AG08396 (cell line): ENCODE data around the gene CYP19A1.
A peak's percentile ranks its signal among the peaks of the same experiment; 100 is the strongest.
"Not testable (repeated sequence)": the region's sequence is repeated elsewhere in the genome, so short reads cannot be mapped to it uniquely, and the experiment has no call there.

Experiments
- DNase-seq: peaks from one replicate; pipeline ENCODE4 v3.0.0; 2012; ENCODE audit warnings: low spot score, mixed read lengths

The CYP19A1 gene

DNA sequence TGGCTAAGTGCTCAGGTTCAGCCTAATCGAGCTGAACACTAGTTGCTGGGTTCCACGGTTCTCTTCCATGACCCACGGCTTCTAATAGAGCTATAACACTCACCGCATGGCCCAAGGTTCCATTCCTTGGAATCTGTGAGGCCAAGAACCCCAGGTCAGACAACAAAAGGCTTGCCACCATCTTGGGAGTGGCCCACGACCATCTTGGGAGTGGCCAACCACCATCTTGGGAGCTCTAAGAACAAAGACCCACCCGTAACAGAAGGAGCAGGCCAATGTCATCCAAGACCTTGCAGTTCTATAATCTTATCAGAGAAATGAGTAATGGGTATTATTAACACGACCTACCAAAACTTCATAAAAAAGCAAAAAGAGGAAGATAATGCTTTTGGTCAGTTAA, 77.3 kb downstream of the CYP19A1 start:
- not testable (repeated sequence) for DNase-seq

DNA sequence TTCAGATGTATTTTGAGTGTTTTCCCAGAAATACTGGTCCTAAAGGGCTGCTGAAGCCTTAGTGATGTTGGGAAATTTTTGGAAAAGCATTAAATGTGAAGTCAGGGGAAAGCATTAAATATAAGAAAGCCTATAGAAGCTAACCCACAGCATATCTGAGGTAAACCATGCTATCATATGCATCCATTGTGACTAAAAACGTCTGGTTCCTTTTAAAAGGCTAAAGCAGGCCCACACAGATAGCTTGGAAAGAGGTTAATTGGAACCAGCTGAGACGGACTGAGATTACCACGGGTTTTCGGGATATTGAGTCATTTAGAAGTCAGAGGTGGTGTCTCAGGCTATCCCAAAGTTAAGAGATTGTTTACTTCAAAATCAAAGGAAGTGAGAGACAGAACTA, 78.2 kb downstream of the CYP19A1 start:
- no peak for DNase-seq

DNA sequence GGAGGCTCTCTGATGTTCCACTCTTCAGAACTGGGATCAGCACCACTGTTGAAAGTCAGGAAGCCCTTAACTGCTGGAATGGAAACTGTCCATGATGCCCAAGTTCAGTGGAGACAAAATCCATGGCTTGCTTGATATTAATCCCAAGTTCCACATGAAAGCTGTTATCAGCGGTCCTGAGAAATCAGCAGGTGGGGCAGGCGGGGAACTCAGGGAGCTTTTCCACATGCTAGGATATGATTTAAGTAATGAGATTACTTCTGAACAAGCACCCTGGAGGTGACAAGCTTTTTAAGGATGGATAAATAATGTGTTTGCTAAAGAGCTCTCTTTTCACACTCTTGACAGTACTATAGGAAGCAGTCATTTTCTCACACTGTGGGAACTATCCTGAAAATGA, 82.9 kb downstream of the CYP19A1 start:
- no peak for DNase-seq

DNA sequence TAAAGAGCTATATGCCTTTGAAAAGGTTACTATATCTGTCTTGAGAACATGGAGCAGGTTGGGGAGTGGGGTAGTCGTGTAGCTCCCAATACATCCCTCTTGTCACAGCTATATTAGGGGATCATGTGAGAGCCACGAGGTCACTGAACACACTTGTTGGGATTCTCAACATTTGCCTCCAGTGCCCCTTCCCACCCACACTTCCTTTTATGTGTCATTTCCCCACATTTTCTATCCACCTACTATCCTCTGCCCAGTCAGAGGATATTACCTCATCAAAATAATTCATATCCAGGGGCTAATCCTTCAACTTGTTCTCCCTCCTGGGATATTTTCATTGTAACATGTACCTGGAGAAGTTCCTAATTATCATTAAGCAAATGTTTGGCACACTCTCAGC, 85.0 kb downstream of the CYP19A1 start:
- no peak for DNase-seq

DNA sequence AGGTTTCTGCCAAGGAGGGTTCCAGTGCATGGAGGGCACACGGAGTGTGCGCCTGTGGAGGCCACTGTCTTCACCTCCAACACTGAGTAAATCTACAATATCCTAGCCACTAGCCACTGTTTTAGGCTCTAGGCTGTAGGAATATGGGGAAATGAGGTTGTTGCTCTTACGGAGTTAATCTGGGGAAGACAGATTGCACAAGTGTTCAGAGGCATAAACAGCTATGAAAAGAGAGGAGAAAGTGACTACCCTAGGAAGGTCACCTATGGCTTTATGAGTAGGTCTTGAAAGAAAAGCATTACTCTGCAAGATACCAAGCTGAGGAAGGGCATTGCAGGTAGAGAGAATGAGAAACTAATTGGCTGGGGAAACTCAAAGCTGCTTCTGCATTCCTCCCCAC, 85.7 kb downstream of the CYP19A1 start:
- DNase-seq, result no peak

DNA sequence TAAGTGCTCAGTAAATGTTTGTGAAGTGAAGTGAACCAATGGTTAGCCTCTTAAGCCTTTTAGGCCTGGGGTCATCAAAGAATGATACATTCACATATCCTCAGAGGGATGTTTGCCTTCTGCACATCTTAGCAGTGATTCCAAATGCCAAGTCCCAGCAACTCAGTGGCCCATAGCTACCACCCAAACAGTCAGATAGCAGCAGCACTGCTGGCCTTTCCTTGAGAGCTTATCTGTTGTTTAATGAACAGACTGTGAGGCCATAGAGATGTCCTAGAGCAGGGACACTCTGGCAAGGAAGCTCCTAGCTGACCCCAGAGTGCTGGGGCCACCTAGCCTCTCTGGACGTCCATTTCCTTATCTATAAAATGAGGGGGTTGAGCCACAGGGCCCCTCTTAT, 86.8 kb downstream of the CYP19A1 start:
- no peak for DNase-seq

DNA sequence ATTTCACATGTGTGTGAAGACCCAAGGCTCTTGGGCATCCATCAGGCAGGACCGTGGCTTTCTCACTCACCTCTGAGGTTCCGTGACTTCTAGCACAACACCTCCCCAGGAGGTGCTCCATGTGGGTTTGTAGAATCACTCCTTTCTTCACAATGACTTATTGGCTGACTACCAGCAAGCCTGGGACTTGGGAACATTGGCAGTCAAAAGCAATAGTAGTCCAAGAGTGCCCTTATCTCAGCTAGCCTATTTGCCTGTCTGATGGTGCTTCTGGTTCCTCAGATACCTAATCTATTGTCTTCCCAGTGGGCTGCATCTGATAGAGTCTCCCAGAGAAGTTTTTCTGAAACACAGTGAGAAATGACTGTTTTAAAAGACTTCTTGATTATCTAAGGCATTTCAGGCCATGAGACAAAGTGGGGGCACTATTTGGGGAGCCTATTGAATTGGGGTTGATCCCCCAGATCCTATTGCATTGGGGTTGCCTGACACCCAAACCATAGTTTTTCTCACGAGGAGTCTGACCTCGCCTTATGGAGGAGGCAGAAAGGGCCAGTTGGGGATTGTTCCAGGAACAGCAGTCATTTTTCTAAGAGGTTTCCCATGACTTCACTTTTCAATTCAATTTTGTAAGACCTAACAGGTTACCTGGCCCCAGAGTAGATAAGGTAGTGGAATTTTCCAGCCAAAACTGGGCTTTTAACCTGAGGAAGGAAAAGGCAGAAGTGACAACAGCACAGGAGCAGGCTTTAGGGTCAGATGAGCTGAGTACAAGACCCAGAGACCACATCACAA, 88.0 kb downstream of the CYP19A1 start:
- DNase-seq, result no peak

DNA sequence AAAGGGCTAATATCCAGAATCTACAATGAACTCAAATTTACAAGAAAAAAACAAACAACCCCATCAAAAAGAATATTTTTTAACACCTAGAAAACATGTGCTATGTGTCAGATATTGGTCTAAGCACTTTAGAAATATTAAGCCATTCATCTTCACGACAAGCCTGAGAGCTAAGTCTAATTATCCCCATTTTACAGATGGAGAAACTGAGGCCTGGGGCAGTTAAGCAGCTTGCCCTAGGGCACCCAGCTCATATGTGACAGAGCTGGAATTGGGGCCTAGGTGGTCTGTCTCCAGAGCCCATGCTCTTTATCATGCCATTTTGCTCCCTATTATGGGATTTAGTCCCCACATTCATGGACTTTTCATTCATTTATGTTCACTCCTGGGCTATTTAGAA, 92.8 kb downstream of the CYP19A1 start:
- no peak for DNase-seq

DNA sequence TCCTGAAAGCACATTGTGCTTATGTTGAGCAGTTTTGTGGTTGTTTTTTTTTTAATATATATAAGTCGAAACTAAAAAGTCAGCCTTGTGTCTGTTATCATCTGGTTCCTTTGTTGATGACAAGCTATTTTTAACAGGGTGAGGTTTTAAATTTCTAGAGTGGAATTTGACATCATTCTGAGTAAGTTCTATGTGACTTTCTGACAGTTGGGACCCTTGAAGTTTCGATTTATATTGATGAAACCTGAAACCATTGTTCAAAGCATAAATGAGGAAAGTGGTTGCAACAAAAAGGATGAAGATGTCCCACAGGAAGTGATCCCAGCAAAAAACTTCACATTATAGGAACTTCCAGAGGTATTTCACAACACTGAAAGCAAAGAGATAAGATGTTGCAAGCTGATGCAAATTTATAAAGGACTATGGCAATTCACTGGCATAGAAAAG, 94.0 kb downstream of the CYP19A1 start:
- no peak for DNase-seq

DNA sequence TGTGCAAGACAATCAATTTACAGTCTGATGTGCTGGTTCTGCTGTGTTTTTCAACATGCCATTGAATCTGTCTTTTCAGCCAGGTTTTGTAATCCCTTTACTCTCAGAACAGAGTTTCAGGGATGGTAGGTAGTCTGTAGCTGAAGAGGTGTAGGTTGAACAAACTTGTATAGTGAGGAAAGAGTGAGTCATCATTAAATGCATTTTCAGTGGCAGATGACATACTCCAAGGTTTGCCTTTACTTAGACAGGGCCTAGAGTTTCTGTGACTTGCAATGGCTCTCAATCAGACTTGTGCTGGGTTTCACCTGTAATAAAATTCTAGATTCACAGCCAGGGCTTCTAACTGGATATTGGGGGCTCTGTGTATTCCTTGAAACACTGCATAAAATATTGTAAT, 94.6 kb downstream of the CYP19A1 start:
- DNase-seq, result no peak

DNA sequence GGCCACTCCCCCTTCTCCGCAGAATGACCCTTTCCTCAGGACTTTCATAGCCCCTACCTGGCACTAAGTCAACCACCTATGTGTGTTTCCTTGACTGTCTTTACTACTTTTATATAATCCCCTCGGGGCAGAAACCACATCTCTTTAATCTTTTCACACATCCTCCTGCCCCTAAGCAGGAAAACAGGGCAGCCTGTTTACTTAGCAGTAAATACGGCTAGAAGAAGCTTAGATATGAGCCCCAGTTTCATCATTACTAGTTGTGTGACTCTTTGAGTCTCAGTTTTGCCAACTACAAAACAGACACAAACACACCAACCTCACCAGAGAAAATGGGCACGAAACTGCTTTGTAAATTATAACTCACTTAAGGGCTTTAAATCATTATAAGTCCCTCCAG, 98.3 kb downstream of the CYP19A1 start:
- no peak for DNase-seq

DNA sequence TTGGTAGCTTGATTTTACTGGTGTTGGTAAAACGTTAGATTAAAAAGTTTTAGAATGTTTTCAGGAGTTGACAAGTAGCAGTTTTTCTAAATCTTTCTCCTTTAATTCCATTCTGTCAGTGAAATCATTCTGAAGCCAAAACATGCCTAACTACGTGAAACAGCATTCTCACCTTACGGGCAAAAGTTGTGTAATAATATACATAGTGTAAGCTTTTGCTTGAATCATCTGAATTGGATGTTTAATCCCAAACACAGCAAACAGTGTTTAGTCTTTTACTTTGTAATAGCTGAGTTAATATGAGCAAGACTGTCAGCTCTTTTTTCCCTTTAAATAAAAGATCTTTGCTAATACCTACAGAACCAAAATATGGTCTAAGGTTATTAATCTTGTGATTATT, 100.6 kb downstream of the CYP19A1 start:
- no peak for DNase-seq

DNA sequence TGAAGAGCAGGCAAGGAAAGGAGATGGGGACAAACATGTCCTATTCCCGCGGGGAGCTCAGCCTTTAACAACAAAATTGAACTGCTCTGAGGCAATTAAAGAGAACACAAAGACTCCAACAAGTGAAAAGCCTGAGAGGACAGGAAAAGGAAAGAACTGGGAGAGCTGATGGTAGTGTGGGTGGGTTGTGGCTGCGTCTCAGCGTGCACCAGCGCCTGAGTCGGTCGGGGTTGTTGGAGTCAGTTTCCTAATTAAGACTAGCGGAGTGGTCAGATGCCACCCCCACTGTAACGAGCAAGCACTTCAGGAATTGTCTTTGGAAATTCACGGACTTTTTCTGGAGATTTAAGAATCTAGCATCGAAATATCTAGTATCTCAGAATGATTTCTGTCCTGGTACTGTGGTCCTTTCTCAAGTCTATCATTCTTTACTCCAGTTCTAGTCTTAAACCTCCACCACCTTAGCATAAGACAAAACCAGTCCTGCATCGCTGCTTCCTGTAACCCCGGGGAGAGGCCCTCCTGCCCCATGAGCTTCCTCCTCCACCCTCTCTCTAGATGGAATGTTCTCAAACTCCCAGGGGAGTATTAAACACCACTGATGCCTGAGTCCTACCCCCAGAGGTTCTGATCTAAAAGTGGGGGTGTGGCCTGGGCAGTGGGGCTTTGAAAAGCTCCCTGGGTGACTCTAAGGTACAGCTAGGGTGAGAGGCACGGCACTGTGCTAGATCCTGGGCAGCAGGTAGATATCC, 104.0 kb downstream of the CYP19A1 start:
- no peak for DNase-seq

DNA sequence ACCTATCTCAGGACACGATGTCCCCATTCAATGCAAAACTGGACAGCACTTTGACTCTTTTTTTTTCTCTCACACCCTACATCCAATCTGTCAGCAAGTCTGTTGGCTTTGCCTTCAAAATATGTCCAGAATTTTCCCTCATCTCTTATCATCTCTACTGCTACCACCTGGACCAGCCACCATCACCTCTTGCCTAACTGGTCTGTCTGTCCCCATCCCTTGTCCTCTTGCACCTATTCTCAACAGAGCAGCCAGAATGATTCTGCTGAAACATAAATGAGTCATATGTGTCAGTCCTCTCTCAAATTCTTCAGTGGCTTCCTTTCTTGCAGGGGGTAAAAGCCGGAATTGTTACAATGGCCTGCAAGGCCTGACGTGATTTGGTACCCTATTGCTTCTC, 105.8 kb downstream of the CYP19A1 start:
- DNase-seq, result no peak

DNA sequence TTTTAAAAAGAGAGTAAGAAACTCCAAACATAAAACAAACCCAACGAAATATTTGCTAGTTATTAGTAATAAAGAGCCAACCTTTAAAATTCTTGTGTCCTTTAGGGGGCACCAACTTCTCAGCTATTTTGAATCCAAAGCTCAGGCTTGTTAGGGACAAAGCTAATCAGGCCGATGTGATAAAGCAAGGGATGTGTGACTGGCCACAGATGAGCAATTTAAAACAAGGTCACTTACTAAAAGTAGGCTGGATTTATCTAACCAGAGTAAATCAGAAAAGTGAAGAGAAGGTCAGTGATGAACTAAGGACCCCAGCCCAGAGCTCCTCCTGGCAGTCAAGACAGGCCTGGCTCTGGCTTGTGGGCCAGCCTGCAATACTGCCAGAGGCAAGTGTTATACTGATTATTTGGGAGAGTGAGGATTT, 108.5 kb downstream of the CYP19A1 start:
- DNase-seq, result peak; percentile 22

DNA sequence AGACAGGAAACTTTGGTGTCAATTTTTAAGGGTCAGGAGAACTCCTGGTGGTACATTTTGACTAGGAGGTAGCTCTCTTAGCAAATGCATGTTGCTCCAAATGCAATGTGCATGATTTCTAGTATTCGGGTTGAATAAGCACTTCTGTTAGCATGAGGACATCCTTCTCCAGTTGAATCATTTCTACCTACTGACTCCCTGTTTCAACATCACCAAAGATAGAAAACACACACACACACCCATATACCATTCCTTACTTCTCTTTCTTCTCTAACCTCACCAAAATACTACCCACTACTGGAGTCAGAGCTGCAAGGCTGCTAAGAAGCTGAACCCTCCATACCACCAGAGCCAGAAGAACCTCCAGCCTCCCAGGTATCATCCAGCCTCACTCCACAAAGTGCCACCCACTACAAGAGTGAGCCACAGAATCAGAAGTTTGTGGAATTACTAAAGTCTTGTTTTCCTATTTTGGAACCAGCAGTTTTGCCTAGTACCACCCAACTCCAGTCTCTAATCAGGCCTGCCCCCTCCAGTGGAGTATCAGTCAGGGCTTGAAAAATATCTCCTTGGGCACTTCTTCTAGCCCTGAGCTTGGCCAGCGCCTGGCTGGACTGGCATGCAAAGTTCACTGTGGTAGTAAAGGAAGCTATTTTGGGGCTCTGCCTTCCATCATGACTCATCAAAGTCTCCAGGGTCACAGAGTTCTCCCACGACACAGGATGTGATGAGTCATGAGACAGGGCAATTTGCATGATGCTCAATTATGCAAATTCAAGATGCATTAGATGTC, 110.3 kb downstream of the CYP19A1 start:
- peak; percentile 85 for DNase-seq

DNA sequence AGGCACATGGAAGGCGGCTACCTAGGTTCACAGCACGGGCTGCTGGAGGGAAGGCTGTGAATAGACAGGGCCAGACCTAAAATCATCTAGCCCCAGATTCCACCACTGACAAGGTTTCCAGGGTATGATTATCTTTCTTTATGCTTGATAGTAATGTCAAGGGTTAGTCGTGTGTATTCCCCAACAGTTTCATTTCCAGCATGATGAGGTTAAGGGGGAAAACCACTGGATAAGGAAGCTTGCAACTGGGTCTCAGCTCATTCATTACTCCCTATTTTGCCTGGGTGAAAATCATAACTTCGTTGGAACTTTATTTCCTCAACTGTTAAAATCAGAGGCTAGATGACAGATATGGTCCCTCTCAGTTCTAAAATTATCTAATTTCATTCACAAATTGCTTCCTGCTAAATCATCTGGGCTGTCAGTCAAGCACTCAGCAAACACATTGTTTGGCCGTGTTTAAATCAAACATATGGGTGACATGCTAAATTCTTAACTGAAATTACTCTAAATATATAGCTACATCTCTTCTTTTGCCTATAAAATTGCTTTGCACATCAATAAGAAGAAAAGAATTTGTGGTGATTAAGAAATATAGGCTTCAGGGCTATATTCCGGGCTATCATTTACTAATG, 111.7 kb downstream of the CYP19A1 start:
- DNase-seq, result no peak

DNA sequence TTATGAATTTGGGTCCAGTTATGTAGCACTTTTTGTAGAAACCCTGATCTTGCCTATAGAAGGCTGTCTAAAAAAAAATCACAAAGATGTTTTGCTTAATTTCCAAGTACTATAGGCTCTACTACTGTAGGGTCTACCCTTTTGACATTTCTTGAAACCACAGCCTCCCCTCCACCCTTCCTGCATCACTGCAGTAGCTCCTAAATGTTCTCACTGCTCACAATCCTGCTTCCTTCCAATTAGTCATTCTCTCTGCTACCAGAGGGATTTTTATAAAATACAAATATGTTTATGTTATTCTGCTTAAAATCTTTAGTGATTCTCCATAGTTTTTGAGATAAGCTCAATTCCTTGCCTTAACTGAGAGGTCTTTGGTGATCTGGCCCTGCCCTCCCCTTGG, 114.0 kb downstream of the CYP19A1 start:
- no peak for DNase-seq

DNA sequence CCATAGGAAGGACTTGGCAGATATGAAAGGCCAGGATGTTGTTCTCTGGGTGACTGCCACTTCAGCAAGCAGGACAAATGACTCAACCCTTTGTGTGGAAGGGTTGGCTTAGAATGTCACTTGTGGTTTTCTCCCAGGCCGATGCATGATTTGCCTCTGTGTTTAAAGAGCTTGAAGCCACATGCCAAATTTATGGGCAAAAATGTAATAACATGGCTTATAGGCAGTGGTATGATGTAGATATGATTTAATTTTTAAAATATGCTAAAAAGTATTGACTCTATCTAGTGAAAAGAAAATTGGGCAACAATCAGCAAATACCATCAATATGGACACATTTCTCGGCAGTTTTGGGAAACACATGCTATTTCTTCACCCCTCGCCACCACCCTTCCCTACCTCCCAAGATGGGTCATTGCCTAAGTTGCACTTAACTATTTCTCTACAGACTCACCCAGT, 114.6 kb downstream of the CYP19A1 start:
- DNase-seq, result peak; percentile 65

DNA sequence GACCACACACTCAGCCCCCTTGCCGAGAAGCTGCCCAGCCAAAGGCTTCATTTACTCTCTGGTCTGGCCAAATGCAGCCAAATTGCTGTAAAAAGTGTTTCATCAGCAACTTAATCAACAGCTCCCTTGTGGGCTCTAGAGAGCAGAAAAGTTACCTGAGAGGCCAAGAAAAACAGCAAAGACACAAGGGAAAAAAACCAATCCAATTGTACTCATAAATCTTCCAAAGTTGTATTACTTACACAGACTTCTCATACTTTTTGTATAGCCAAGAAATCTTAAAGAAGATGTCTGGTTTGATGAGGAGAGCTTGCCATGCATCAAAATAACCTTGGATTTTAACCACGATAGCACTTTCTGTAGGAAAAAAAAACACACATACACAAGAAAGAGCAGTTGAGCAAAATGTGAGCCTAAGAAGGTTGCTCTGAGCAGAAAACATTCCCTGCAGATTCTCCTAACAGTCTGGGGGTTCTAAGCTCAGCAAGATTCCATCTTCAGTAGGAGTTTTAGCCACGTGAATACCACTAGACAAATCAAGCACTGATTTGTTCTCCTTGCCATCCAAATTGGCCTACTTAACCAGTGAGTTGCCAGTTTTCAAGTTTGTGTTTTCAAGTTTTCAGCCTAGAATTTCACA, 120.0 kb downstream of the CYP19A1 start:
- no peak for DNase-seq

DNA sequence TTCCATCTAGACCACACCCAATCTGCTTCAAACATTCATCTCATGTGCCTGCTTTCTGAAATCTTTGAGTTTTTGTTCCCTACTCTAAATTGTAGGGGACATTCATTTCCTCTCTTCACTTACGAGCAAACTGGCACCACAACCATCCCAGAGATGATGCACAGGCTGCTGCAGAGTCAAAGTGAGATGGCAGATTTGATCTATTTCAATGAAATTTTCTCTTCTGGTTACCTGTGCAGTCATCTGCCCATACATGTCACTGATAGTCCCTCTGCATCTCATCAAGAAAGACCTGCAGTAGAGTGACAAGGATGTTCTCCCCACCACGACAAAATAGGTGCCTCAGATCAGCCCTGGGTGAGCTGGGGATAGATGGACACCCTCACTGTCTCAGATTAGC, 125.5 kb downstream of the CYP19A1 start:
- DNase-seq, result no peak

DNA sequence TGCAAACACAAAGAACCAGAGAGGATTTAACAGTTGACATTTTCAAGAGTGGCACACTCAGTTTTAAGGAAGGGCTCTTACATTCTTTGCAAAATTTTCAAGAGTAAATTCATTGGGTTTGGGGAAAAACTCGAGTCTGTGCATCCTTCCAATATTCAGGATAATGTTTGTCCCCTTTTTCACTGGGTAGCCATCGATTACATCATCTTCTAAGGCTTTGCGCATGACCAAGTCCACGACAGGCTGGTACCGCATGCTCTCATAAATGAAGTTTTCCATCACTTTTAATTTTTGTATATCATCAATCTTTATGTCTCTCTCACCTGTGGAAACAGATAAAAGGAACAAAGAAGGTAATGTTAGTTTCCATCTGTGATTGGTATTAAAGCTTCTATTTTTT, 126.2 kb downstream of the CYP19A1 start:
- no peak for DNase-seq
